ENCODE results near the gene CCDC28B.

DNA sequence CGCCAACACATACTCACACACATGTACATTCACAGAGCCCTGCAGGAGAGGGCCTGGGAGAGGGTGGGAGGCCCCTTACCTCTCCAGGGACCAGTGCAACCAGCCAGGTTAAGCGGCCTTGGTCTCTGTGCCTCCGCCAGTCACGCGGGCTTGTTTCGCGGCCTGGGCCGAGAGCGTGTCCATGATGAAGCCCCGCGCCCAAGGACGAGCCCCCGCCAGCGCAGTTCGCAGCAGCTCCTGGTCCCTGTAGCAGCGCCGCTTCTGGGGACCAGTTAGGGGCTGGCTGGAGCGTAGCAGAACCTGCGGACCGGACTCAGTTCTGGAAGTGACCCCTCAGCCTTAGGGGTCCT is 39.4 kb downstream of the CCDC28B start:
- TF ChIP-seq ZNF274 (IDR thresholded peaks at IDR 0.05; ENCODE audit: low read depth, low read length) (no peak), SUZ12 (IDR thresholded peaks at IDR 0.05; ENCODE audit: extremely low read depth, insufficient read depth, insufficient read length) (no peak), YY1 (IDR thresholded peaks at IDR 0.05; ENCODE audit: insufficient read depth, insufficient read length) (no peak)

Data from NT2/D1 (cell line).